Measurements from ENCODE around the gene NBR1.

GRCh38 chr17:43212641-43213490 lies 41.9 kb downstream of the NBR1 start:
- TF ChIP-seq, protein P1, sequence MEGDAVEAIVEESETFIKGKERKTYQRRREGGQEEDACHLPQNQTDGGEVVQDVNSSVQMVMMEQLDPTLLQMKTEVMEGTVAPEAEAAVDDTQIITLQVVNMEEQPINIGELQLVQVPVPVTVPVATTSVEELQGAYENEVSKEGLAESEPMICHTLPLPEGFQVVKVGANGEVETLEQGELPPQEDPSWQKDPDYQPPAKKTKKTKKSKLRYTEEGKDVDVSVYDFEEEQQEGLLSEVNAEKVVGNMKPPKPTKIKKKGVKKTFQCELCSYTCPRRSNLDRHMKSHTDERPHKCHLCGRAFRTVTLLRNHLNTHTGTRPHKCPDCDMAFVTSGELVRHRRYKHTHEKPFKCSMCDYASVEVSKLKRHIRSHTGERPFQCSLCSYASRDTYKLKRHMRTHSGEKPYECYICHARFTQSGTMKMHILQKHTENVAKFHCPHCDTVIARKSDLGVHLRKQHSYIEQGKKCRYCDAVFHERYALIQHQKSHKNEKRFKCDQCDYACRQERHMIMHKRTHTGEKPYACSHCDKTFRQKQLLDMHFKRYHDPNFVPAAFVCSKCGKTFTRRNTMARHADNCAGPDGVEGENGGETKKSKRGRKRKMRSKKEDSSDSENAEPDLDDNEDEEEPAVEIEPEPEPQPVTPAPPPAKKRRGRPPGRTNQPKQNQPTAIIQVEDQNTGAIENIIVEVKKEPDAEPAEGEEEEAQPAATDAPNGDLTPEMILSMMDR (IDR thresholded peaks at IDR 0.05; ENCODE audit: insufficient read depth, low read length, poor library complexity, severe bottlenecking) = no peak
- TF ChIP-seq EZH2phosphoT487 (conservative IDR thresholded peaks at IDR 0.05; ENCODE audit: low read length) = no peak

Measured in SU-DHL-6 (cell line).